NT2/D1 (cell line): ENCODE measurements around the gene CP.

Experiments used
- SUZ12 ChIP-seq: IDR thresholded peaks from 2 replicates; pipeline ENCODE4 v1.6.1; 2011; ENCODE audit not compliant: insufficient read length, insufficient read depth; ENCODE audit errors: extremely low read depth
- YY1 ChIP-seq: IDR thresholded peaks from 2 replicates; pipeline ENCODE4 v1.6.1; 2011; ENCODE audit not compliant: insufficient read length, insufficient read depth
- ZNF274 ChIP-seq: IDR thresholded peaks from 2 replicates; pipeline ENCODE4 v1.6.1; 2011; ENCODE audit warnings: mild to moderate bottlenecking, low read depth, low read length

DNA sequence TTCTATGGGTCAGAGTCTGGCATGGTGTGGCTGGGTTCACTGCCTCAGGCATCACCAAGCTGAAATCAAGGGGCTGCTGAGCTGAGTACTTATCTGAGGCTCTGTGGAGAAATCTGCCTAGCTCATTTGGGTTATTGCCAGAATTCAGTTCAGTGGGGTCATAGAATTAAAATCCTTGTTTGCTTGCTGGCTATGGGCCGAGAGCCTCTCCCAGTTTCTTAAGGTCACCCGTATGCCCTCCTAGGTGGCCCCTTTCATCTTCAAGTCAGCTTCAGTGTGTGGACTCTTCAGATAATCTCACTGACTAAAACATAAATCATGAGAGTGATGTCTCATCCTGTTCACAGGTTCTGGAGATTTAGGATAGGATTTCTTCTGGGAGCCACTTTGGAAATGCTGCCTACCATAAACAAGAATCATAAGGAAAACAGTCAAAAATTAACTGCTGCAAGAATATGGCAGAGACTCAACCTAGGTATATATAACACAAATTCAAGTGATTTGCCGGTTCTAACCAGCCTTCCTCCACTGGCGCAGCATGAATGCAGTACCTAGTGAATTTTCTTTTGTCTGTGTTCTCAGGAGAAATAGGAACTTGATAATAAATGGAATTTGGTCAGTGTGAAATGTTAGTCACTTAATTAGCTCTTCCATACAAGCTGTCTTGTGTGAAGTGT is 5.3 kb downstream of the CP start:
- TF ChIP-seq SUZ12, result no peak
- TF ChIP-seq YY1, result no peak
- no peak for TF ChIP-seq ZNF274
